ENCODE data around the gene TOP1. TPM values are rescaled to one million over a fixed set of nuclear protein-coding genes. Genes with fewer than 3 reads are reported as not detected.

TOP1 gene
- total and polyA plus RNA-seq, 5 donors from 2014 or later = 9.2 to 50.0 (median 9.7) TPM

- peaks cover 51% of the 10 kb centered on the region for H3K36me3 Mint-ChIP-seq
- Histone ChIP-seq H3K4me1 (ENCODE audit: control insufficient read depth, insufficient read depth, low read length, poor library complexity, severe bottlenecking) (peaks cover 3% of the 10 kb centered on the region), H3K27me3 (ENCODE audit: control insufficient read depth, insufficient read depth, low read length) (no peaks in the 10 kb centered on the region), H3K27ac (ENCODE audit: insufficient read depth, low read length, poor library complexity, severe bottlenecking) (no peak overlapping the region), H3K36me3 (ENCODE audit: control insufficient read depth, insufficient read depth, low read length) (peaks cover 80% of the 10 kb centered on the region), H3K4me3 (ENCODE audit: low read depth, low read length) (no peak overlapping the region), H3K9me3 (ENCODE audit: control insufficient read depth in 2 of 2, low read length in 2 of 2) (no peaks in the 10 kb centered on the region)
- ATAC-seq (ENCODE audit: low read depth in 2 of 2) (no peak), DNase-seq (no peak)
- peaks cover 20 to 27% (median 24%) of the 10 kb centered on the region in 4 donors for H3K4me1 Mint-ChIP-seq
- no peaks in the 10 kb centered on the region for H3K27me3 Mint-ChIP-seq
- peak overlapping the region in 1 of 3 donors; percentile 89 for H3K27ac Mint-ChIP-seq
- no peaks in the 10 kb centered on the region for H3K9me3 Mint-ChIP-seq
- H3K4me3 Mint-ChIP-seq = no peak overlapping the region
Observed at GRCh38 chr20:41100001-41100480, 71.4 kb downstream of the TOP1 start.

- H3K27ac Mint-ChIP-seq = peak overlapping the region in 2 of 3 donors; percentile 27 to 31
- no peak overlapping the region for H3K4me3 Mint-ChIP-seq
- H3K27me3 Mint-ChIP-seq = no peaks in the 10 kb centered on the region
- H3K4me1 Mint-ChIP-seq = peaks cover 17 to 22% (median 18%) of the 10 kb centered on the region in 4 donors
- H3K36me3 Mint-ChIP-seq = peaks cover 46% of the 10 kb centered on the region
- DNase-seq (no peak), ATAC-seq (ENCODE audit: low read depth in 2 of 2) (no peak)
- H3K9me3 ChIP-seq (ENCODE audit: control insufficient read depth in 2 of 2, low read length in 2 of 2) = no peaks in the 10 kb centered on the region
- peaks cover 85% of the 10 kb centered on the region for H3K36me3 ChIP-seq (ENCODE audit: control insufficient read depth, insufficient read depth, low read length)
- H3K27ac ChIP-seq (ENCODE audit: insufficient read depth, low read length, poor library complexity, severe bottlenecking) = no peak overlapping the region
- H3K9me3 Mint-ChIP-seq = no peaks in the 10 kb centered on the region
- no peak overlapping the region for H3K4me3 ChIP-seq (ENCODE audit: low read depth, low read length)
- H3K4me1 ChIP-seq (ENCODE audit: control insufficient read depth, insufficient read depth, low read length, poor library complexity, severe bottlenecking) = peaks cover 3% of the 10 kb centered on the region
- H3K27me3 ChIP-seq (ENCODE audit: control insufficient read depth, insufficient read depth, low read length) = no peaks in the 10 kb centered on the region
Observed at GRCh38 chr20:41101660-41102059, 73.0 kb downstream of the TOP1 start.

- no peak overlapping the region for H3K4me3 ChIP-seq (ENCODE audit: low read depth, low read length)
- peaks cover 3 to 8% (median 4%) of the 10 kb centered on the region in 4 donors for H3K4me1 Mint-ChIP-seq
- H3K9me3 ChIP-seq (ENCODE audit: control insufficient read depth in 2 of 2, low read length in 2 of 2) = no peaks in the 10 kb centered on the region
- H3K27me3 Mint-ChIP-seq = no peaks in the 10 kb centered on the region
- H3K27ac ChIP-seq (ENCODE audit: insufficient read depth, low read length, poor library complexity, severe bottlenecking) = no peak overlapping the region
- H3K27ac Mint-ChIP-seq = no peak overlapping the region
- peaks cover 71% of the 10 kb centered on the region for H3K36me3 ChIP-seq (ENCODE audit: control insufficient read depth, insufficient read depth, low read length)
- H3K27me3 ChIP-seq (ENCODE audit: control insufficient read depth, insufficient read depth, low read length) = no peaks in the 10 kb centered on the region
- H3K9me3 Mint-ChIP-seq = no peaks in the 10 kb centered on the region
- ATAC-seq (ENCODE audit: low read depth in 2 of 2) = no peak
- peaks cover 18% of the 10 kb centered on the region for H3K36me3 Mint-ChIP-seq
- no peaks in the 10 kb centered on the region for H3K4me1 ChIP-seq (ENCODE audit: control insufficient read depth, insufficient read depth, low read length, poor library complexity, severe bottlenecking)
- no peak for DNase-seq
- no peak overlapping the region for H3K4me3 Mint-ChIP-seq
Observed at GRCh38 chr20:41108531-41108930, 79.9 kb downstream of the TOP1 start.

GRCh38 chr20:41110012-41110411, 81.4 kb downstream of the TOP1 start:
- ATAC-seq (ENCODE audit: low read depth in 2 of 2) = no peak
- Mint-ChIP-seq H3K27ac (peak overlapping the region in 1 of 3 donors; percentile 74), H3K4me3 (no peak overlapping the region), H3K27me3 (no peaks in the 10 kb centered on the region), H3K4me1 (peaks cover 0 to 7% (median 4%) of the 10 kb centered on the region in 4 donors), H3K9me3 (no peaks in the 10 kb centered on the region), H3K36me3 (peaks cover 25% of the 10 kb centered on the region)
- peaks cover 71% of the 10 kb centered on the region for H3K36me3 ChIP-seq (ENCODE audit: control insufficient read depth, insufficient read depth, low read length)
- H3K27ac ChIP-seq (ENCODE audit: insufficient read depth, low read length, poor library complexity, severe bottlenecking) = no peak overlapping the region
- no peak overlapping the region for H3K4me3 ChIP-seq (ENCODE audit: low read depth, low read length)
- no peaks in the 10 kb centered on the region for H3K9me3 ChIP-seq (ENCODE audit: control insufficient read depth in 2 of 2, low read length in 2 of 2)
- no peaks in the 10 kb centered on the region for H3K27me3 ChIP-seq (ENCODE audit: control insufficient read depth, insufficient read depth, low read length)
- no peaks in the 10 kb centered on the region for H3K4me1 ChIP-seq (ENCODE audit: control insufficient read depth, insufficient read depth, low read length, poor library complexity, severe bottlenecking)
- no peak for DNase-seq

GRCh38 chr20:41110930-41111577, 82.4 kb downstream of the TOP1 start:
- peaks cover 76% of the 10 kb centered on the region for H3K36me3 ChIP-seq (ENCODE audit: control insufficient read depth, insufficient read depth, low read length)
- no peak for DNase-seq
- no peaks in the 10 kb centered on the region for H3K27me3 ChIP-seq (ENCODE audit: control insufficient read depth, insufficient read depth, low read length)
- no peak overlapping the region for H3K27ac ChIP-seq (ENCODE audit: insufficient read depth, low read length, poor library complexity, severe bottlenecking)
- H3K36me3 Mint-ChIP-seq = peaks cover 35% of the 10 kb centered on the region
- peaks cover 0 to 10% (median 4%) of the 10 kb centered on the region in 4 donors for H3K4me1 Mint-ChIP-seq
- no peak for ATAC-seq (ENCODE audit: low read depth in 2 of 2)
- no peak overlapping the region for H3K4me3 Mint-ChIP-seq
- H3K27ac Mint-ChIP-seq = peak overlapping the region in 1 of 3 donors; percentile 74
- no peaks in the 10 kb centered on the region for H3K4me1 ChIP-seq (ENCODE audit: control insufficient read depth, insufficient read depth, low read length, poor library complexity, severe bottlenecking)
- H3K9me3 Mint-ChIP-seq = no peaks in the 10 kb centered on the region
- H3K9me3 ChIP-seq (ENCODE audit: control insufficient read depth in 2 of 2, low read length in 2 of 2) = no peaks in the 10 kb centered on the region
- no peak overlapping the region for H3K4me3 ChIP-seq (ENCODE audit: low read depth, low read length)
- no peaks in the 10 kb centered on the region for H3K27me3 Mint-ChIP-seq

GRCh38 chr20:41111578-41111951, 82.9 kb downstream of the TOP1 start:
- Mint-ChIP-seq H3K27ac (peak overlapping the region in 2 of 3 donors; percentile 20 to 95), H3K27me3 (no peaks in the 10 kb centered on the region), H3K4me3 (no peak overlapping the region), H3K9me3 (no peaks in the 10 kb centered on the region), H3K4me1 (peaks cover 0 to 10% (median 4%) of the 10 kb centered on the region in 4 donors), H3K36me3 (peaks cover 41% of the 10 kb centered on the region)
- H3K4me1 ChIP-seq (ENCODE audit: control insufficient read depth, insufficient read depth, low read length, poor library complexity, severe bottlenecking) = no peaks in the 10 kb centered on the region
- H3K9me3 ChIP-seq (ENCODE audit: control insufficient read depth in 2 of 2, low read length in 2 of 2) = no peaks in the 10 kb centered on the region
- DNase-seq = no peak
- no peak for ATAC-seq (ENCODE audit: low read depth in 2 of 2)
- H3K27me3 ChIP-seq (ENCODE audit: control insufficient read depth, insufficient read depth, low read length) = no peaks in the 10 kb centered on the region
- H3K27ac ChIP-seq (ENCODE audit: insufficient read depth, low read length, poor library complexity, severe bottlenecking) = no peak overlapping the region
- H3K4me3 ChIP-seq (ENCODE audit: low read depth, low read length) = no peak overlapping the region
- H3K36me3 ChIP-seq (ENCODE audit: control insufficient read depth, insufficient read depth, low read length) = peaks cover 76% of the 10 kb centered on the region

- Mint-ChIP-seq H3K27ac (peak overlapping the region in 1 of 3 donors; percentile 64), H3K4me3 (no peak overlapping the region), H3K36me3 (peaks cover 57% of the 10 kb centered on the region), H3K4me1 (peaks cover 8 to 13% (median 12%) of the 10 kb centered on the region in 4 donors), H3K9me3 (no peaks in the 10 kb centered on the region), H3K27me3 (no peaks in the 10 kb centered on the region)
- DNase-seq = no peak
- ATAC-seq (ENCODE audit: low read depth in 2 of 2) = no peak
- H3K36me3 ChIP-seq (ENCODE audit: control insufficient read depth, insufficient read depth, low read length) = peaks cover 79% of the 10 kb centered on the region
- no peaks in the 10 kb centered on the region for H3K27me3 ChIP-seq (ENCODE audit: control insufficient read depth, insufficient read depth, low read length)
- H3K4me3 ChIP-seq (ENCODE audit: low read depth, low read length) = no peak overlapping the region
- peaks cover 6% of the 10 kb centered on the region for H3K4me1 ChIP-seq (ENCODE audit: control insufficient read depth, insufficient read depth, low read length, poor library complexity, severe bottlenecking)
- no peaks in the 10 kb centered on the region for H3K9me3 ChIP-seq (ENCODE audit: control insufficient read depth in 2 of 2, low read length in 2 of 2)
- H3K27ac ChIP-seq (ENCODE audit: insufficient read depth, low read length, poor library complexity, severe bottlenecking) = no peak overlapping the region
Observed at GRCh38 chr20:41116282-41116956, 87.8 kb downstream of the TOP1 start.

All from CD4-positive, CD25-positive, alpha-beta regulatory T cell (primary cell).